Measurements from ENCODE around the gene NOD2.

DNA sequence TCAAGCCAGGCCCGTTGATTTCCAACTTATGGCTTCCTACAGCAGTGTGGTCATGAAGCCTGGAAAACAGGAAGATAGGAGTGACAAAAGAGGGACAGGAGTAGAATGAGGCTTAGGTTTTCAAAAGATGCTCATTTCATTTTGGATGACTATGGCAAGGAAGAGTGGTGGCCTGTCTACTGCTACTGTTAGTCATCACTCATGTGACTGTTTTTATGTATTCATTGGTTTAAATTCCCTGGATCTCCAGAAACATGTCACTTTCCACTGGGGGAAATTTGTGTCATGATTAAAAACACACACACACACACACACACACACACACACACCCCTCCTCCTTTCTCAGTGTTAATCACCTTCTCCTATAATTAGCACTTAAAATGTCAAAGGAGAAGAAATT lies 47.3 kb downstream of the NOD2 start:
- no peak for TF ChIP-seq POLR2A (IDR thresholded peaks at IDR 0.05)
- TF ChIP-seq, protein P1, sequence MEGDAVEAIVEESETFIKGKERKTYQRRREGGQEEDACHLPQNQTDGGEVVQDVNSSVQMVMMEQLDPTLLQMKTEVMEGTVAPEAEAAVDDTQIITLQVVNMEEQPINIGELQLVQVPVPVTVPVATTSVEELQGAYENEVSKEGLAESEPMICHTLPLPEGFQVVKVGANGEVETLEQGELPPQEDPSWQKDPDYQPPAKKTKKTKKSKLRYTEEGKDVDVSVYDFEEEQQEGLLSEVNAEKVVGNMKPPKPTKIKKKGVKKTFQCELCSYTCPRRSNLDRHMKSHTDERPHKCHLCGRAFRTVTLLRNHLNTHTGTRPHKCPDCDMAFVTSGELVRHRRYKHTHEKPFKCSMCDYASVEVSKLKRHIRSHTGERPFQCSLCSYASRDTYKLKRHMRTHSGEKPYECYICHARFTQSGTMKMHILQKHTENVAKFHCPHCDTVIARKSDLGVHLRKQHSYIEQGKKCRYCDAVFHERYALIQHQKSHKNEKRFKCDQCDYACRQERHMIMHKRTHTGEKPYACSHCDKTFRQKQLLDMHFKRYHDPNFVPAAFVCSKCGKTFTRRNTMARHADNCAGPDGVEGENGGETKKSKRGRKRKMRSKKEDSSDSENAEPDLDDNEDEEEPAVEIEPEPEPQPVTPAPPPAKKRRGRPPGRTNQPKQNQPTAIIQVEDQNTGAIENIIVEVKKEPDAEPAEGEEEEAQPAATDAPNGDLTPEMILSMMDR (IDR thresholded peaks at IDR 0.05), result no peak

All from uterus (tissue), 2 donors.